Osteocyte (in vitro differentiated cells): ENCODE measurements around the gene YEATS2. TPM values are rescaled to one million over a fixed set of nuclear protein-coding genes. Genes with fewer than 3 reads are reported as not detected.

Source experiments
- DNase-seq: peaks from one replicate; pipeline ENCODE4 v3.0.0; 2021; ENCODE audit warnings: mixed read lengths; ENCODE audit not compliant: unreplicated experiment; ENCODE audit errors: extremely low spot score
- H3K27ac Mint-ChIP-seq: one replicate; pipeline ENCODE4 v1.8.0; 2021; ENCODE audit warnings: mild to moderate bottlenecking, mixed read lengths; ENCODE audit not compliant: unreplicated experiment
- H3K27me3 Mint-ChIP-seq: one replicate; pipeline ENCODE4 v1.8.0; 2021; ENCODE audit warnings: mixed read lengths; ENCODE audit not compliant: unreplicated experiment
- H3K36me3 Mint-ChIP-seq: one replicate; pipeline ENCODE4 v1.8.0; 2021; ENCODE audit warnings: mixed read lengths; ENCODE audit not compliant: unreplicated experiment
- H3K4me1 Mint-ChIP-seq: one replicate; pipeline ENCODE4 v1.8.0; 2021; ENCODE audit warnings: mixed read lengths; ENCODE audit not compliant: unreplicated experiment
- H3K4me3 Mint-ChIP-seq: one replicate; pipeline ENCODE4 v1.8.0; 2021; ENCODE audit warnings: mild to moderate bottlenecking, moderate library complexity, mixed read lengths; ENCODE audit not compliant: unreplicated experiment
- H3K9me3 Mint-ChIP-seq: one replicate; pipeline ENCODE4 v1.8.0; 2021; ENCODE audit warnings: mixed read lengths; ENCODE audit not compliant: unreplicated experiment
- CTCF ChIP-seq: fragments of 200-600 bp; sonication (generic); IDR thresholded peaks from 2 replicates; pipeline ENCODE4 v1.5.0; 2021; ENCODE audit warnings: antibody characterized with exemption, mild to moderate bottlenecking, moderate library complexity
- total RNA-seq: library from RNA; stranded (reverse); gene quantifications from 2 replicates; pipeline ENCODE4 v1.2.1, GENCODE V29; 2021

Gene YEATS2
- total RNA-seq, 1 donor from 2014 or later, result 41.4 TPM

- Mint-ChIP-seq H3K36me3 (peaks cover 50% of the 10 kb centered on the region), H3K27ac (no peak overlapping the region)
- TF ChIP-seq CTCF, result no peak
Observed at GRCh38 chr3:183794452-183794851, 96.9 kb downstream of the YEATS2 start.

GRCh38 chr3:183796372-183796771, 98.8 kb downstream of the YEATS2 start:
- Mint-ChIP-seq H3K27me3 (no peaks in the 10 kb centered on the region), H3K27ac (no peak overlapping the region), H3K4me1 (no peaks in the 10 kb centered on the region), H3K4me3 (no peak overlapping the region), H3K36me3 (peaks cover 47% of the 10 kb centered on the region), H3K9me3 (no peaks in the 10 kb centered on the region)
- TF ChIP-seq CTCF, result no peak
- DNase-seq, result no peak

More at GRCh38 chr3:183794452-183794851, 96.9 kb downstream of the YEATS2 start:
- H3K4me1 Mint-ChIP-seq, result no peaks in the 10 kb centered on the region
- no peak overlapping the region for H3K4me3 Mint-ChIP-seq
- no peaks in the 10 kb centered on the region for H3K27me3 Mint-ChIP-seq
- no peak for DNase-seq
- no peaks in the 10 kb centered on the region for H3K9me3 Mint-ChIP-seq

GRCh38 chr3:183797996-183798395, 100.4 kb downstream of the YEATS2 start:
- no peaks in the 10 kb centered on the region for H3K9me3 Mint-ChIP-seq
- no peak overlapping the region for H3K4me3 Mint-ChIP-seq
- peaks cover 47% of the 10 kb centered on the region for H3K36me3 Mint-ChIP-seq
- no peak overlapping the region for H3K27ac Mint-ChIP-seq
- DNase-seq, result no peak
- no peak for TF ChIP-seq CTCF
- H3K27me3 Mint-ChIP-seq, result no peaks in the 10 kb centered on the region
- H3K4me1 Mint-ChIP-seq, result no peaks in the 10 kb centered on the region

GRCh38 chr3:183799461-183799860, 101.9 kb downstream of the YEATS2 start:
- no peak for DNase-seq
- no peaks in the 10 kb centered on the region for H3K4me1 Mint-ChIP-seq
- H3K36me3 Mint-ChIP-seq, result peaks cover 48% of the 10 kb centered on the region
- no peaks in the 10 kb centered on the region for H3K27me3 Mint-ChIP-seq
- H3K9me3 Mint-ChIP-seq, result no peaks in the 10 kb centered on the region
- no peak overlapping the region for H3K27ac Mint-ChIP-seq
- no peak for TF ChIP-seq CTCF
- no peak overlapping the region for H3K4me3 Mint-ChIP-seq

- Mint-ChIP-seq H3K27ac (no peak overlapping the region), H3K9me3 (no peaks in the 10 kb centered on the region), H3K27me3 (no peaks in the 10 kb centered on the region), H3K4me3 (no peak overlapping the region), H3K4me1 (no peaks in the 10 kb centered on the region), H3K36me3 (peaks cover 51% of the 10 kb centered on the region)
- no peak for DNase-seq
- TF ChIP-seq CTCF, result no peak
Observed at GRCh38 chr3:183800243-183800863, 102.8 kb downstream of the YEATS2 start.
